GM11168 (cell line): ENCODE measurements around the gene NAMPT.

Experiments
- in situ Hi-C: fragments of 300-500 bp; cut with MboI; formaldehyde crosslinking; loops from one replicate; pipeline ENCODE4 v1.12.0; 2022; ENCODE audit warnings: low sequenced_read_pairs; ENCODE audit not compliant: unreplicated experiment

Gene NAMPT

GRCh38 chr7:106199813-106200364, 84.9 kb downstream of the NAMPT start:
- in situ Hi-C loops, result loop anchor here (25.0 kb wide), 1 partner anchor 537 kb away; no protein-coding TSS in a partner anchor

DNA sequence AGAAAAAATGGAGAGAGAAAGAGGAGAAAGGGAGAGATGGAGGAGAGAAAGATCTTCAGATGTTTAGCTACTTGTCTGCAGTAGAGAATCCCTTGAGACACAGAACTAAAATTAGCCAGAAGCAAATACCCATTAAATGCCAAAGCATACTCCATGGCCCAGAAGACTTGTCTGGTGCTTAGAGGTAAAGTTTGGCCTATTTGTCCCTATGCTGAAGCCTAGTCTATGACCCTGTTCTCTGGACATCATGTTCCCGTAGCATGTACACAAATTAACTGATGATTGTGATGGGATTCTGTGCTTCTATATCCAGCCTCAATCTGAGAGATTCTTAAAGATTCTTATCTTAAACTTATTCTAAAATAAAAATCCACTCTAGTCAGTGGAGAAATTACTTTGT, 85.8 kb downstream of the NAMPT start:
- in situ Hi-C loops, result loop anchor here (25.0 kb wide), 1 partner anchor 538 kb away; no protein-coding TSS in a partner anchor
